H1 (cell line): ENCODE measurements around the gene POGZ. TPM values are rescaled to one million over a fixed set of nuclear protein-coding genes. Genes with fewer than 3 reads are reported as not detected.
"Not testable (repeated sequence)": the region's sequence is repeated elsewhere in the genome, so short reads cannot be mapped to it uniquely, and the experiment has no call there.

Experiments
- CTCF ChIA-PET: fragments of 300-600 bp; sonication (Branson Sonifier 250); formaldehyde crosslinking; loops from one replicate; lab custom pipeline; 2021; ENCODE audit not compliant: partially characterized antibody; lab: Charles Lee
- POLR2A ChIA-PET: fragments of 300-600 bp; sonication (Branson Sonifier 250); formaldehyde crosslinking; loops from one replicate; lab custom pipeline; 2021; ENCODE audit warnings: inconsistent platforms; ENCODE audit not compliant: partially characterized antibody; lab: Charles Lee
- DNase-seq, 2 experiments: peaks; one replicate each; pipeline versions ENCODE4 v3.0.0 to v3.0.0-alpha.2; 2010 to 2022; ENCODE audit warnings: low spot score in 2 of 2, low read depth in 1 of 2, mixed read lengths in 1 of 2
- FAIRE-seq: peaks from 2 replicates; lab custom pipeline; 2011; peaks lifted over from hg19 to GRCh38; lab: Jason Lieb, UNC
- H2AFZ ChIP-seq: 2 replicates; pipeline ENCODE4 v1.8.1; 2012; ENCODE audit warnings: low read length, inconsistent platforms
- H2AK5ac ChIP-seq: 2 replicates; pipeline ENCODE4 v1.6.1; 2013; ENCODE audit warnings: low read depth, low read length
- H2BK120ac ChIP-seq: replicated peaks from 2 replicates; pipeline ENCODE3; 2013; ENCODE audit warnings: low read depth, low read length, inconsistent platforms
- H2BK12ac ChIP-seq: 2 replicates; pipeline ENCODE4 v1.6.1; 2013; ENCODE audit warnings: low read depth, low read length
- H2BK15ac ChIP-seq: 2 replicates; pipeline ENCODE4 v1.6.1; 2013; ENCODE audit warnings: low read length
- H2BK20ac ChIP-seq: 2 replicates; pipeline ENCODE4 v1.6.1; 2013; ENCODE audit warnings: low read length
- H2BK5ac ChIP-seq: 2 replicates; pipeline ENCODE4 v1.6.1; 2013; ENCODE audit warnings: low read depth, low read length
- H3K14ac ChIP-seq: 2 replicates; pipeline ENCODE4 v1.6.1; 2013; ENCODE audit warnings: inconsistent platforms; ENCODE audit not compliant: insufficient read length
- H3K18ac ChIP-seq: 2 replicates; pipeline ENCODE4 v1.6.1; 2013; ENCODE audit warnings: low read length; ENCODE audit errors: extremely low read depth
- H3K23ac ChIP-seq: 2 replicates; pipeline ENCODE4 v1.6.1; 2013; ENCODE audit warnings: inconsistent platforms; ENCODE audit not compliant: insufficient read length
- H3K23me2 ChIP-seq: 2 replicates; pipeline ENCODE4 v1.6.1; 2013; ENCODE audit warnings: low read depth, low read length
- H3K27ac ChIP-seq: 2 replicates; pipeline ENCODE4 v1.6.1; 2011; ENCODE audit warnings: low read depth, low read length, inconsistent platforms
- H3K27me3 ChIP-seq, 4 experiments: replicated peaks in 1 of 4; 1 replicate in 1 of 4; 2 replicates in 3 of 4; pipeline versions ENCODE4 v1.6.1 to v1.8.1; 2011 to 2013; ENCODE audit warnings: low read length in 3 of 4, mild to moderate bottlenecking in 3 of 4, inconsistent platforms in 2 of 4, mixed read lengths in 2 of 4, moderate library complexity in 1 of 4; ENCODE audit not compliant: control insufficient read depth in 3 of 4, insufficient read depth in 3 of 4; ENCODE audit errors: extremely low read depth in 1 of 4
- H3K36me3 ChIP-seq, 4 experiments: 2 replicates each; pipeline versions ENCODE4 v1.6.1 to v1.8.1; 2011 to 2013; ENCODE audit warnings: mild to moderate bottlenecking in 4 of 4, low read length in 3 of 4, moderate library complexity in 2 of 4, control low read depth in 1 of 4, inconsistent platforms in 1 of 4; ENCODE audit not compliant: insufficient read depth in 4 of 4, control insufficient read depth in 2 of 4
- H3K4ac ChIP-seq: replicated peaks from 2 replicates; pipeline ENCODE3; 2013; ENCODE audit warnings: low read length, low read depth, mixed read lengths, inconsistent platforms; ENCODE audit not compliant: insufficient read length
- H3K4me1 ChIP-seq, 4 experiments: replicated peaks in 1 of 4; 1 replicate in 1 of 4; 2 replicates in 3 of 4; pipeline versions ENCODE4 v1.6.1 to v1.8.1; 2011 to 2013; ENCODE audit warnings: low read length in 3 of 4, inconsistent platforms in 2 of 4, mixed read lengths in 1 of 4; ENCODE audit not compliant: insufficient read depth in 4 of 4, control insufficient read depth in 3 of 4
- H3K4me2 ChIP-seq, 2 experiments: 2 replicates each; pipeline versions ENCODE4 v1.6.1 to v1.8.1; 2011 to 2013; ENCODE audit warnings: low read depth in 2 of 2, low read length in 2 of 2, control low read depth in 1 of 2, inconsistent platforms in 1 of 2, mild to moderate bottlenecking in 1 of 2; ENCODE audit not compliant: insufficient read depth in 1 of 2
- H3K4me3 ChIP-seq, 4 experiments: fragments of 200-600, 300-600 bp in 1 of 4; sonication (generic), shearing (Covaris generic), sonication (Bioruptor Twin) in 1 of 4; 2 replicates each; pipeline versions ENCODE4 v1.5.1 to v1.8.1; 2011 to 2016; ENCODE audit warnings: low read length in 4 of 4, low read depth in 3 of 4, control low read depth in 2 of 4, inconsistent platforms in 2 of 4, mild to moderate bottlenecking in 2 of 4, mixed read lengths in 1 of 4, moderate library complexity in 1 of 4; ENCODE audit not compliant: insufficient read depth in 2 of 4; ENCODE audit errors: extremely low read depth in 1 of 4
- H3K56ac ChIP-seq: replicated peaks from 2 replicates; pipeline ENCODE3; 2013; ENCODE audit warnings: low read depth, mild to moderate bottlenecking, mixed read lengths, low read length, inconsistent platforms; ENCODE audit not compliant: insufficient read length
- H3K79me1 ChIP-seq: 2 replicates; pipeline ENCODE4 v1.6.1; 2013; ENCODE audit warnings: low read depth, low read length, control low read depth
- H3K79me2 ChIP-seq, 2 experiments: 2 replicates each; pipeline versions ENCODE4 v1.6.1 to v1.8.1; 2012 to 2013; ENCODE audit warnings: low read length in 2 of 2, mild to moderate bottlenecking in 2 of 2, inconsistent platforms in 1 of 2; ENCODE audit not compliant: insufficient read depth in 2 of 2, control insufficient read depth in 1 of 2
- H3K9ac ChIP-seq, 4 experiments: replicated peaks in 1 of 4; 1 replicate in 1 of 4; 2 replicates in 3 of 4; pipeline versions ENCODE4 v1.6.1 to v1.8.1; 2011 to 2013; ENCODE audit warnings: low read depth in 3 of 4, low read length in 3 of 4, control low read depth in 2 of 4, mild to moderate bottlenecking in 2 of 4, moderate library complexity in 2 of 4, inconsistent platforms in 1 of 4; ENCODE audit errors: extremely low read depth in 1 of 4
- H3K9me3 ChIP-seq, 2 experiments: 2 replicates each; pipeline versions ENCODE4 v1.6.1 to v1.8.1; 2012 to 2013; ENCODE audit warnings: mild to moderate bottlenecking in 2 of 2, moderate library complexity in 2 of 2, control low read depth in 1 of 2, inconsistent platforms in 1 of 2, low read depth in 1 of 2, low read length in 1 of 2, mixed read lengths in 1 of 2; ENCODE audit not compliant: insufficient read depth in 2 of 2
- H4K20me1 ChIP-seq, 2 experiments: replicated peaks in 1 of 2; 2 replicates each; pipeline versions ENCODE3 to v1.8.1; 2011 to 2013; ENCODE audit warnings: inconsistent platforms in 2 of 2, low read length in 2 of 2, mild to moderate bottlenecking in 1 of 2; ENCODE audit not compliant: insufficient read depth in 2 of 2, control insufficient read depth in 1 of 2
- H4K5ac ChIP-seq: 2 replicates; pipeline ENCODE4 v1.6.1; 2013; ENCODE audit warnings: low read length, low read depth, mixed read lengths, inconsistent platforms; ENCODE audit not compliant: insufficient read length
- H4K8ac ChIP-seq: 2 replicates; pipeline ENCODE4 v1.8.0; 2013; ENCODE audit warnings: mild to moderate bottlenecking, moderate library complexity, low read length, inconsistent platforms; ENCODE audit not compliant: insufficient read depth; ENCODE audit errors: extremely low read depth
- H4K91ac ChIP-seq: replicated peaks from 2 replicates; pipeline ENCODE3; 2013; ENCODE audit warnings: low read length, mixed read lengths, inconsistent platforms; ENCODE audit not compliant: insufficient read length
- WGBS, 2 experiments: shearing (Covaris generic) in 1 of 2; methylation state at CpG; one replicate each; pipeline versions ENCODE4 v1.1.6 to v1.1.7; 2013 to 2015; ENCODE audit warnings: low lambda C conversion rate in 2 of 2, mixed read lengths in 2 of 2, inconsistent platforms in 1 of 2, low coverage in 1 of 2, missing lambda C conversion rate in 1 of 2; ENCODE audit not compliant: insufficient replicate concordance in 2 of 2, insufficient coverage in 1 of 2, insufficient read length in 1 of 2; ENCODE audit errors: extremely low coverage in 1 of 2, missing lambda C conversion rate in 1 of 2; 5-methylcytosine and 5-hydroxymethylcytosine counted together
- polyA plus RNA-seq, 7 experiments: library from polyadenylated mRNA; depleted of rRNA in 3 of 7; stranded (reverse) in 5 of 7; unstranded in 2 of 7; fragments of >200 nt in 5 of 7; fragments of 200-250 nt in 2 of 7; gene quantifications; 1 replicate in 5 of 7; 2 replicates in 1 of 7; 4 replicates in 1 of 7; pipeline versions ENCODE4 v1.2.1 to v1.2.3, GENCODE V29; 2011 to 2013; ENCODE audit warnings: missing spikeins in 2 of 7, mixed read lengths in 2 of 7
- total RNA-seq: library from RNA; stranded (reverse); fragmentation: NEBNext Ultra II Directional; extraction: Animal tissue kit (Norgen Biotek cat#: 25700); gene quantifications from 2 replicates; pipeline ENCODE4 v1.2.1, GENCODE V29; 2021

POGZ gene
- total and polyA plus RNA-seq, 2 of the 8 experiments (the other 6 are each of a cell fraction or from before 2014, with no cell fraction given) = 66.4 to 105 TPM

- H3K4me2 ChIP-seq, FAIRE-seq, H3K79me1 ChIP-seq, H3K9ac ChIP-seq, H2BK15ac ChIP-seq, H2BK20ac ChIP-seq, H2BK120ac ChIP-seq, H2BK5ac ChIP-seq, H3K27ac ChIP-seq, H3K23me2 ChIP-seq, H3K56ac ChIP-seq, H4K5ac ChIP-seq, H2AK5ac ChIP-seq, H2AFZ ChIP-seq, H2BK12ac ChIP-seq, H3K18ac ChIP-seq, H3K9me3 ChIP-seq, H4K91ac ChIP-seq, H3K4ac ChIP-seq, H3K23ac ChIP-seq, H4K8ac ChIP-seq, H3K14ac ChIP-seq, H3K27me3 ChIP-seq, H3K4me3 ChIP-seq, DNase-seq, H4K20me1 ChIP-seq, H3K4me1 ChIP-seq: not testable (repeated sequence)
- CTCF ChIA-PET = interaction anchor here (1.0 to 1.2 kb wide), 2 partner anchors 11 to 12 kb away, joined by 3 read pairs; no protein-coding TSS in a partner anchor
- peaks cover 6 to 16% (median 15%) of the 10 kb centered on the region in 4 experiments; a peak in 6 of 8 replicates for H3K36me3 ChIP-seq
- peaks cover 0 to 83% of the 10 kb centered on the region in 2 experiments; a peak in 2 of 4 replicates for H3K79me2 ChIP-seq
- POLR2A ChIA-PET = interaction anchor here (0.8 to 1.5 kb wide), 3 partner anchors 14 to 48 kb away, joined by 3 read pairs; no protein-coding TSS in a partner anchor
- WGBS, 2 experiments = 97% methylated on average over 5 of the region's 5 CpGs; no CpG with 5 or more reads in 1 of the 2 experiments
Measured at GRCh38 chr1:151433827-151434226, 25.5 kb downstream of the POGZ start.
